HepG2 (cell line): ENCODE results near the gene BTN1A1. TPM values are rescaled to one million over a fixed set of nuclear protein-coding genes. Genes with fewer than 3 reads are reported as not detected.

Source experiments
- CREM ChIP-seq, 2 experiments: sonication (generic) in 1 of 2; formaldehyde crosslinking in 1 of 2; IDR thresholded peaks; 2 replicates each; pipeline versions ENCODE4 v1.4.0 to v1.6.1; 2016 to 2020; ENCODE audit warnings: antibody characterized with exemption in 1 of 2, mild to moderate bottlenecking in 1 of 2, missing genetic modification reagents in 1 of 2
- EHMT2 ChIP-seq: fragments of 200-600 bp; sonication (generic); IDR thresholded peaks from 2 replicates; pipeline ENCODE4 v1.7.0; 2017; ENCODE audit warnings: antibody characterized with exemption, low read depth, low read length, borderline replicate concordance
- ELF1 ChIP-seq: sonication (generic); formaldehyde crosslinking; IDR thresholded peaks from 2 replicates; pipeline ENCODE4 v1.4.0; 2020; ENCODE audit warnings: missing genetic modification reagents
- ESRRA ChIP-seq: sonication (generic); formaldehyde crosslinking; IDR thresholded peaks from 2 replicates; pipeline ENCODE4 v1.5.1; 2020; ENCODE audit warnings: mild to moderate bottlenecking, low read depth, missing genetic modification reagents
- FOSL2 ChIP-seq: sonication (generic); formaldehyde crosslinking; IDR thresholded peaks from 2 replicates; pipeline ENCODE4 v1.4.0; 2020; ENCODE audit warnings: missing genetic modification reagents
- FOXJ3 ChIP-seq: sonication (generic); formaldehyde crosslinking; IDR thresholded peaks from 2 replicates; pipeline ENCODE4 v1.4.0; 2020; ENCODE audit warnings: missing genetic modification reagents, mild to moderate bottlenecking, borderline replicate concordance
- NCOR1 ChIP-seq: fragments of 200-600 bp; sonication (generic); IDR thresholded peaks from 2 replicates; pipeline ENCODE4 v1.7.0; 2017; ENCODE audit warnings: antibody characterized with exemption, low read length, borderline replicate concordance
- NR2F1 ChIP-seq, 2 experiments: fragments of 450-650 bp in 1 of 2; formaldehyde crosslinking in 1 of 2; IDR thresholded peaks; 2 replicates each; pipeline versions ENCODE4 v1.5.0 to v1.6.1; 2016 to 2020; ENCODE audit warnings: mild to moderate bottlenecking in 1 of 2, missing compliant biosample characterization in 1 of 2, missing genetic modification reagents in 1 of 2, moderate library complexity in 1 of 2
- NR2F2 ChIP-seq: IDR thresholded peaks from 2 replicates; pipeline ENCODE4 v1.6.1; 2012; ENCODE audit warnings: low read depth, inconsistent platforms, borderline replicate concordance
- ZMYM2 ChIP-seq: sonication (generic); formaldehyde crosslinking; IDR thresholded peaks from 2 replicates; pipeline ENCODE4 v1.8.0; 2022; ENCODE audit warnings: mild to moderate bottlenecking, missing genetic modification reagents
- ZNF572 ChIP-seq: sonication (generic); formaldehyde crosslinking; IDR thresholded peaks from 2 replicates; pipeline ENCODE4 v1.5.1; 2020; ENCODE audit warnings: mild to moderate bottlenecking, missing genetic modification reagents
- ZNF644 ChIP-seq: IDR thresholded peaks from 2 replicates; pipeline ENCODE4 v1.6.1; 2016; ENCODE audit warnings: low read depth
- polyA plus RNA-seq, 8 experiments: library from polyadenylated mRNA; depleted of rRNA in 3 of 8; stranded (reverse) in 7 of 8; unstranded in 1 of 8; fragments of >200 nt; fragmentation: Illumina TruSeq in 4 of 8; extraction: Trizol in 4 of 8; gene quantifications; 2 replicates each; pipeline versions ENCODE4 v1.2.1 to v1.2.3, GENCODE V29; 2011 to 2016; ENCODE audit warnings: low read depth in 4 of 8, missing spikeins in 1 of 8, mixed read lengths in 1 of 8; ENCODE audit not compliant: insufficient read depth in 1 of 8
- total RNA-seq, 5 experiments: library from RNA; depleted of rRNA; stranded (reverse); fragments of >200 nt; fragmentation: Illumina TruSeq; extraction: Trizol; gene quantifications; 2 replicates each; pipeline ENCODE4 v1.2.3, GENCODE V29; 2016; ENCODE audit warnings: low read depth in 1 of 5
- TF ChIP-seq, protein P1 (sequence below): sonication (generic); formaldehyde crosslinking; IDR thresholded peaks from 2 replicates; pipeline ENCODE4 v1.5.1; 2020; ENCODE audit warnings: missing genetic modification reagents, mild to moderate bottlenecking, borderline replicate concordance
- TF ChIP-seq, protein P2 (sequence below): sonication (generic); formaldehyde crosslinking; IDR thresholded peaks from 2 replicates; pipeline ENCODE4 v1.4.0; 2020; ENCODE audit warnings: mild to moderate bottlenecking, missing genetic modification reagents
- TF ChIP-seq, protein P3 (sequence below): sonication (generic); formaldehyde crosslinking; IDR thresholded peaks from 2 replicates; pipeline ENCODE4 v1.8.0; 2022; ENCODE audit warnings: mild to moderate bottlenecking, missing genetic modification reagents
- TF ChIP-seq, protein P4 (sequence below): sonication (generic); formaldehyde crosslinking; IDR thresholded peaks from 2 replicates; pipeline ENCODE4 v1.4.0; 2020; ENCODE audit warnings: missing genetic modification reagents, borderline replicate concordance
- TF ChIP-seq, protein P5 (sequence below): sonication (generic); formaldehyde crosslinking; conservative IDR thresholded peaks from 2 replicates; pipeline ENCODE4 v1.8.0; 2022; ENCODE audit warnings: mild to moderate bottlenecking, moderate library complexity, missing genetic modification reagents

BTN1A1 gene
- total and polyA plus RNA-seq, 2 of the 13 experiments (the other 11 are each of a cell fraction or from before 2014, with no cell fraction given): 0.04 TPM; not detected in 1

DNA sequence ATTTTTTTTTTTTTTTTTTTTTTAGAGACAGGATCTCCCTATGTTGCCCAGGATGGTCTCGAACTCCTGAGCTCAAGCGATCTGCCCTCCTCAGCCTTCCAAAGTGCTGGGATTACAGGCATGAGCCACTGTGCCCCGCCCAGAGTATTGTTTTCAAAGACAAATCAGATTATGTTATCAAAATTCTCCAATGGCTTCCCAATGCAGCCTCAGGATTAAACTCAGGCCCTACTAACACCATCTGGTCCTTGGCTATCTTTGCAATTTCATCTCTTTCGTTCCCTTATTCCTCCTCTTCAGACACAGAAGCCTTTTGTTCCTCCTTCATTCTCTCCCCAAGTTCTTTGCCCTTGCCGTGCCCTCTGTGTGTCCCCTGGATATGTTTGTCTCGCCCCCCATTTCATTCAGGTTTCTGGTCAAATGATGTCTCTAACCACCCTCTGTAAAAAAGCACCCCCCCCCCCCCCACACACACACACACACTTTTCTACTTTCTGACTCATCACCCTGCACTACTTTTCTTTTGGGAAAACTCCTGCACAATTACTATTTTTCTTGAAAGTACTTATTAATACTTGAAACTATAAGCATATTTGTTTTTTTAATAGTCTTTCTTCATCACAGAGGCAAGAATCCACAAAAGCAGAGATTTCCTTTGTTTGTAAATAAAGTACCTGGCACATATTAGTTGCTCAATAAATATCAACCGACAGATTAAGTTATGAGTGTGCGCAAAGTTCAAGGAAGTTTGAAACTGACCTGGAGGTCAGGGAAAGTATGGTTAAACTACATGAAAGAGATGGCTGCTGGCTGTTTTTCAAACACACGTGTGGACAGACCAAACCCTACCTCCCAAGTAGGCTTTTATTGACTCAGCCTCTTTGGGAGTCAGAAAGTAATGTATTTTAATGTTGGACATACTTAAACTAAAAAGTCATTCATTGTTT, 16.7 kb downstream of the BTN1A1 start (continued):
- 0 out of 2 replicates have a peak, but pooled peaks have one; percentile 25 for TF ChIP-seq ZNF644 (CRISPR knock-in tag)
- TF ChIP-seq, protein P1, sequence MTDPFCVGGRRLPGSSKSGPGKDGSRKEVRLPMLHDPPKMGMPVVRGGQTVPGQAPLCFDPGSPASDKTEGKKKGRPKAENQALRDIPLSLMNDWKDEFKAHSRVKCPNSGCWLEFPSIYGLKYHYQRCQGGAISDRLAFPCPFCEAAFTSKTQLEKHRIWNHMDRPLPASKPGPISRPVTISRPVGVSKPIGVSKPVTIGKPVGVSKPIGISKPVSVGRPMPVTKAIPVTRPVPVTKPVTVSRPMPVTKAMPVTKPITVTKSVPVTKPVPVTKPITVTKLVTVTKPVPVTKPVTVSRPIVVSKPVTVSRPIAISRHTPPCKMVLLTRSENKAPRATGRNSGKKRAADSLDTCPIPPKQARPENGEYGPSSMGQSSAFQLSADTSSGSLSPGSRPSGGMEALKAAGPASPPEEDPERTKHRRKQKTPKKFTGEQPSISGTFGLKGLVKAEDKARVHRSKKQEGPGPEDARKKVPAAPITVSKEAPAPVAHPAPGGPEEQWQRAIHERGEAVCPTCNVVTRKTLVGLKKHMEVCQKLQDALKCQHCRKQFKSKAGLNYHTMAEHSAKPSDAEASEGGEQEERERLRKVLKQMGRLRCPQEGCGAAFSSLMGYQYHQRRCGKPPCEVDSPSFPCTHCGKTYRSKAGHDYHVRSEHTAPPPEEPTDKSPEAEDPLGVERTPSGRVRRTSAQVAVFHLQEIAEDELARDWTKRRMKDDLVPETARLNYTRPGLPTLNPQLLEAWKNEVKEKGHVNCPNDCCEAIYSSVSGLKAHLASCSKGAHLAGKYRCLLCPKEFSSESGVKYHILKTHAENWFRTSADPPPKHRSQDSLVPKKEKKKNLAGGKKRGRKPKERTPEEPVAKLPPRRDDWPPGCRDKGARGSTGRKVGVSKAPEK (CRISPR knock-in tag): no peak
- TF ChIP-seq ZMYM2 (CRISPR knock-in tag): peak; percentile 10; the same call in 1 of the 2 replicates
- TF ChIP-seq, protein P2, sequence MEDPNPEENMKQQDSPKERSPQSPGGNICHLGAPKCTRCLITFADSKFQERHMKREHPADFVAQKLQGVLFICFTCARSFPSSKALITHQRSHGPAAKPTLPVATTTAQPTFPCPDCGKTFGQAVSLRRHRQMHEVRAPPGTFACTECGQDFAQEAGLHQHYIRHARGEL (CRISPR knock-in tag): no peak
- peak; percentile 38 for TF ChIP-seq FOSL2
- peak; percentile 69; the same call in 1 of the 2 replicates for TF ChIP-seq NR2F2
- no peak for TF ChIP-seq ZNF572 (CRISPR knock-in tag)
- TF ChIP-seq ELF1 (CRISPR knock-in tag): no peak
- TF ChIP-seq, protein P3, sequence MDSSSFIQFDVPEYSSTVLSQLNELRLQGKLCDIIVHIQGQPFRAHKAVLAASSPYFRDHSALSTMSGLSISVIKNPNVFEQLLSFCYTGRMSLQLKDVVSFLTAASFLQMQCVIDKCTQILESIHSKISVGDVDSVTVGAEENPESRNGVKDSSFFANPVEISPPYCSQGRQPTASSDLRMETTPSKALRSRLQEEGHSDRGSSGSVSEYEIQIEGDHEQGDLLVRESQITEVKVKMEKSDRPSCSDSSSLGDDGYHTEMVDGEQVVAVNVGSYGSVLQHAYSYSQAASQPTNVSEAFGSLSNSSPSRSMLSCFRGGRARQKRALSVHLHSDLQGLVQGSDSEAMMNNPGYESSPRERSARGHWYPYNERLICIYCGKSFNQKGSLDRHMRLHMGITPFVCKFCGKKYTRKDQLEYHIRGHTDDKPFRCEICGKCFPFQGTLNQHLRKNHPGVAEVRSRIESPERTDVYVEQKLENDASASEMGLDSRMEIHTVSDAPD (CRISPR knock-in tag): peak; percentile 55; the same call in 1 of the 2 replicates
- TF ChIP-seq ESRRA (CRISPR knock-in tag): peak; percentile 64; the same call in 1 of the 2 replicates
- TF ChIP-seq, protein P4, sequence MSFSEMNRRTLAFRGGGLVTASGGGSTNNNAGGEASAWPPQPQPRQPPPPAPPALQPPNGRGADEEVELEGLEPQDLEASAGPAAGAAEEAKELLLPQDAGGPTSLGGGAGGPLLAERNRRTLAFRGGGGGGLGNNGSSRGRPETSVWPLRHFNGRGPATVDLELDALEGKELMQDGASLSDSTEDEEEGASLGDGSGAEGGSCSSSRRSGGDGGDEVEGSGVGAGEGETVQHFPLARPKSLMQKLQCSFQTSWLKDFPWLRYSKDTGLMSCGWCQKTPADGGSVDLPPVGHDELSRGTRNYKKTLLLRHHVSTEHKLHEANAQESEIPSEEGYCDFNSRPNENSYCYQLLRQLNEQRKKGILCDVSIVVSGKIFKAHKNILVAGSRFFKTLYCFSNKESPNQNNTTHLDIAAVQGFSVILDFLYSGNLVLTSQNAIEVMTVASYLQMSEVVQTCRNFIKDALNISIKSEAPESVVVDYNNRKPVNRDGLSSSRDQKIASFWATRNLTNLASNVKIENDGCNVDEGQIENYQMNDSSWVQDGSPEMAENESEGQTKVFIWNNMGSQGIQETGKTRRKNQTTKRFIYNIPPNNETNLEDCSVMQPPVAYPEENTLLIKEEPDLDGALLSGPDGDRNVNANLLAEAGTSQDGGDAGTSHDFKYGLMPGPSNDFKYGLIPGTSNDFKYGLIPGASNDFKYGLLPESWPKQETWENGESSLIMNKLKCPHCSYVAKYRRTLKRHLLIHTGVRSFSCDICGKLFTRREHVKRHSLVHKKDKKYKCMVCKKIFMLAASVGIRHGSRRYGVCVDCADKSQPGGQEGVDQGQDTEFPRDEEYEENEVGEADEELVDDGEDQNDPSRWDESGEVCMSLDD (CRISPR knock-in tag): no peak
- TF ChIP-seq NCOR1: peak; percentile 82
- TF ChIP-seq CREM (IDR thresholded peaks at IDR 0.05): peak; percentile 32; the same call in 1 of the 2 replicates
- no peak for TF ChIP-seq CREM (CRISPR knock-in tag; IDR thresholded peaks at IDR 0.05)
- TF ChIP-seq NR2F1 (CRISPR knock-in tag; IDR thresholded peaks at IDR 0.05): peak; percentile 70 to 96; a peak in 3 of 4 replicates
- TF ChIP-seq, protein P5, sequence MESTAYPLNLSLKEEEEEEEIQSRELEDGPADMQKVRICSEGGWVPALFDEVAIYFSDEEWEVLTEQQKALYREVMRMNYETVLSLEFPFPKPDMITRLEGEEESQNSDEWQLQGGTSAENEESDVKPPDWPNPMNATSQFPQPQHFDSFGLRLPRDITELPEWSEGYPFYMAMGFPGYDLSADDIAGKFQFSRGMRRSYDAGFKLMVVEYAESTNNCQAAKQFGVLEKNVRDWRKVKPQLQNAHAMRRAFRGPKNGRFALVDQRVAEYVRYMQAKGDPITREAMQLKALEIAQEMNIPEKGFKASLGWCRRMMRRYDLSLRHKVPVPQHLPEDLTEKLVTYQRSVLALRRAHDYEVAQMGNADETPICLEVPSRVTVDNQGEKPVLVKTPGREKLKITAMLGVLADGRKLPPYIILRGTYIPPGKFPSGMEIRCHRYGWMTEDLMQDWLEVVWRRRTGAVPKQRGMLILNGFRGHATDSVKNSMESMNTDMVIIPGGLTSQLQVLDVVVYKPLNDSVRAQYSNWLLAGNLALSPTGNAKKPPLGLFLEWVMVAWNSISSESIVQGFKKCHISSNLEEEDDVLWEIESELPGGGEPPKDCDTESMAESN: 0 out of 2 replicates have a peak, but pooled peaks have one; percentile 20
- TF ChIP-seq FOXJ3 (CRISPR knock-in tag): peak; percentile 53; the same call in 1 of the 2 replicates
- TF ChIP-seq EHMT2: no peak; the same call in 1 of the 2 replicates
